ENCODE data around the gene OR14J1. TPM values are rescaled to one million over a fixed set of nuclear protein-coding genes. Genes with fewer than 3 reads are reported as not detected.
"Not testable (repeated sequence)": the region's sequence is repeated elsewhere in the genome, so short reads cannot be mapped to it uniquely, and the experiment has no call there.

OR14J1 gene
- total RNA-seq, 1 donor from 2014 or later: not detected

GRCh38 chr6:29332676-29333075, 31.2 kb downstream of the OR14J1 start:
- no peaks in the 10 kb centered on the region for H3K4me1 ChIP-seq
- H3K27ac ChIP-seq: no peak overlapping the region
- intact Hi-C loops (cut with DNase I): no loop called here
- DNase-seq: no peak
- H3K4me3 ChIP-seq: no peak overlapping the region
- H3K9me3 ChIP-seq: no peaks in the 10 kb centered on the region
- H3K36me3 ChIP-seq: no peaks in the 10 kb centered on the region
- no peak for ATAC-seq
- no peaks in the 10 kb centered on the region for H3K27me3 ChIP-seq (ENCODE audit: low read depth)
- TF ChIP-seq, protein P1, sequence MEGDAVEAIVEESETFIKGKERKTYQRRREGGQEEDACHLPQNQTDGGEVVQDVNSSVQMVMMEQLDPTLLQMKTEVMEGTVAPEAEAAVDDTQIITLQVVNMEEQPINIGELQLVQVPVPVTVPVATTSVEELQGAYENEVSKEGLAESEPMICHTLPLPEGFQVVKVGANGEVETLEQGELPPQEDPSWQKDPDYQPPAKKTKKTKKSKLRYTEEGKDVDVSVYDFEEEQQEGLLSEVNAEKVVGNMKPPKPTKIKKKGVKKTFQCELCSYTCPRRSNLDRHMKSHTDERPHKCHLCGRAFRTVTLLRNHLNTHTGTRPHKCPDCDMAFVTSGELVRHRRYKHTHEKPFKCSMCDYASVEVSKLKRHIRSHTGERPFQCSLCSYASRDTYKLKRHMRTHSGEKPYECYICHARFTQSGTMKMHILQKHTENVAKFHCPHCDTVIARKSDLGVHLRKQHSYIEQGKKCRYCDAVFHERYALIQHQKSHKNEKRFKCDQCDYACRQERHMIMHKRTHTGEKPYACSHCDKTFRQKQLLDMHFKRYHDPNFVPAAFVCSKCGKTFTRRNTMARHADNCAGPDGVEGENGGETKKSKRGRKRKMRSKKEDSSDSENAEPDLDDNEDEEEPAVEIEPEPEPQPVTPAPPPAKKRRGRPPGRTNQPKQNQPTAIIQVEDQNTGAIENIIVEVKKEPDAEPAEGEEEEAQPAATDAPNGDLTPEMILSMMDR (IDR thresholded peaks at IDR 0.05): no peak

DNA sequence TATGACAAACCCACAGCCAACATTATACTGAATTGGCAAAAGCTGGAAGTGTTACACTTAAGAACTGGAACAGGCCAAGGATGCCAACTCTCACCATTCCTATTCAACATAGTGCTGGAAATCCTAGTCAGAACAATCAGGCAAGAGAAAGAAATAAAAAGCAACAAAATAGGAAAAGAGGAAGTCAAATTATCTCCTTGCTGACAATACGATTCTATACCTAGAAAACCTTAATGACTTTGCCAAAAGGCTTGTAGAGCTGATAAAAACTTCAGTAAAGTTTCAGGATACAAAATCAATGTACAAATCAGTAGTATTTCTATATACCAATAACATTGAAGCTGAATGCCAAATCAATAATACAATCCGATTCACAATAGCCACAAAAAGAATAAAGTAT, 34.8 kb downstream of the OR14J1 start:
- Histone ChIP-seq H3K4me3 (no peak overlapping the region), H3K4me1 (no peaks in the 10 kb centered on the region), H3K27ac (no peak overlapping the region), H3K9me3 (no peaks in the 10 kb centered on the region), H3K36me3 (no peaks in the 10 kb centered on the region), H3K27me3 (ENCODE audit: low read depth) (no peaks in the 10 kb centered on the region)
- no peak for DNase-seq
- intact Hi-C loops (cut with DNase I): no loop called here
- TF ChIP-seq, protein P1 (IDR thresholded peaks at IDR 0.05): no peak
- no peak for ATAC-seq

- DNase-seq: no peak
- no peak for ATAC-seq
Measured at GRCh38 chr6:29345380-29345779, 43.9 kb downstream of the OR14J1 start.

DNA sequence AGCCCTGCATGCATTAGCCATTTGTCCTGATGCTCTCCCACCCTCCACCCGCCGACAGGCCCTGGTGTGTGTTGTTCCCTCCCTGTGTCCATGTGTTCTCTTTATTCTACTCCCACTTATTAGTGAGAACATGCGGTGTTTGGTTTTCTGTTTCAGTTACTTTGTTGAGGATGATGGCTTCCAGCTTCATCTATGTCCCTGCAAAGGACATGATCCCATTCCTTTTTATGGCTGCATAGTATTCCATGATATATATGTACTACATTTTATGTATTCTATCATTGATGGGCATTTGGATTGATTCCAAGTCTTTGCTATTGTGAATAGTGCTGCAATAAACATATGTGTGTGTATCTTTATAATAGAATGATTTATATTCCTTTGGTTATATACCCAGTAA, 47.8 kb downstream of the OR14J1 start:
- H3K36me3 ChIP-seq; H3K27ac ChIP-seq; H3K4me1 ChIP-seq; intact Hi-C loops (cut with DNase I); H3K4me3 ChIP-seq; ATAC-seq; H3K9me3 ChIP-seq; H3K27me3 ChIP-seq (ENCODE audit: low read depth); DNase-seq: not testable (repeated sequence)

More at GRCh38 chr6:29345380-29345779, 43.9 kb downstream of the OR14J1 start:
- no peak overlapping the region for H3K4me3 ChIP-seq
- intact Hi-C loops (cut with DNase I): no loop called here
- H3K27me3 ChIP-seq (ENCODE audit: low read depth): no peaks in the 10 kb centered on the region
- H3K4me1 ChIP-seq: no peaks in the 10 kb centered on the region
- no peaks in the 10 kb centered on the region for H3K9me3 ChIP-seq
- no peak overlapping the region for H3K27ac ChIP-seq
- no peaks in the 10 kb centered on the region for H3K36me3 ChIP-seq
- TF ChIP-seq, protein P1 (IDR thresholded peaks at IDR 0.05): no peak

DNA sequence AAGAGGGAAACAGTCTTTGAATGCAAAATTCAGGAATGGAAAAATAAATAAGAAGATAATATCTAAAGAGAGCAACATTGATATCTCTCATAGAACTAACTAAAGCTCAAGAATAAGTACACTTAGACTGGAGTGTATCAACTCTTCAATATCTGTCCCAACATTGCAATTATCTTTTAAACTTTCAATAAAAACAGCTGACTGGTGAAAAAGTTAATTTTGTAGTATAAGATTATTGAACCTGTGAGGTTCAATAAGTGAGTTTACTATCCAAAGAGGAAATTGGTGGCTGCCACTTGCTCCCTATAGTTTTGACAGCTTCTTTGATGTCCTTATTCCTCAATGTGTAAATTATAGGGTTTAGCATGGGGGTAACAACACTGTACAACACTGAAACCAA, 53.5 kb downstream of the OR14J1 start:
- TF ChIP-seq, protein P1 (IDR thresholded peaks at IDR 0.05): no peak
- Histone ChIP-seq H3K27ac (no peak overlapping the region), H3K36me3 (no peaks in the 10 kb centered on the region), H3K4me3 (no peak overlapping the region), H3K4me1 (no peaks in the 10 kb centered on the region), H3K9me3 (no peaks in the 10 kb centered on the region), H3K27me3 (ENCODE audit: low read depth) (peaks cover 2% of the 10 kb centered on the region)
- DNase-seq: no peak
- intact Hi-C loops (cut with DNase I): no loop called here
- no peak for ATAC-seq

- Histone ChIP-seq H3K27ac (no peak overlapping the region), H3K9me3 (no peaks in the 10 kb centered on the region), H3K27me3 (ENCODE audit: low read depth) (peaks cover 6% of the 10 kb centered on the region), H3K4me3 (no peak overlapping the region), H3K4me1 (no peaks in the 10 kb centered on the region), H3K36me3 (no peaks in the 10 kb centered on the region)
- DNase-seq (no peak), ATAC-seq (no peak)
- TF ChIP-seq, protein P1 (IDR thresholded peaks at IDR 0.05): no peak
- intact Hi-C loops (cut with DNase I): no loop called here
Measured at GRCh38 chr6:29355603-29356002, 54.1 kb downstream of the OR14J1 start.

Other genes starting within 250 kb of the OR14J1 start
- not detected for gene OR2B3, start 214.4 kb upstream of the OR14J1 start, total RNA-seq
- gene OR2J1, start 202.2 kb upstream of the OR14J1 start, total RNA-seq: not detected
- not detected for gene OR2J3, start 193.6 kb upstream of the OR14J1 start, total RNA-seq
- gene OR2J2, start 130.8 kb upstream of the OR14J1 start, total RNA-seq: not detected
- not detected for gene OR5V1, start 67.2 kb downstream of the OR14J1 start, total RNA-seq
- gene OR12D3, start 73.6 kb downstream of the OR14J1 start, total RNA-seq: not detected
- not detected for gene OR12D2, start 93.9 kb downstream of the OR14J1 start, total RNA-seq
- not detected for gene OR12D1, start 113.2 kb downstream of the OR14J1 start, total RNA-seq
- not detected for gene OR10C1, start 137.6 kb downstream of the OR14J1 start, total RNA-seq
- not detected for gene OR11A1, start 155.4 kb downstream of the OR14J1 start, total RNA-seq
- not detected for gene OR2H1, start 155.5 kb downstream of the OR14J1 start, total RNA-seq
- 0.50 TPM for gene MAS1L, start 186.3 kb downstream of the OR14J1 start, total RNA-seq